Nucleus accumbens (tissue), 56 donors: ENCODE results near the gene SLC12A3.
A peak's percentile ranks its signal among the peaks of the same experiment; 100 is the strongest.

Experiments used
- DNase-seq, 56 donors: peaks; one replicate each; lab custom pipeline; 2025; lab: John Stamatoyannopoulos, UW

The SLC12A3 gene

GRCh38 chr16:56886826-56887225 is 21.8 kb downstream of the SLC12A3 start:
- DNase-seq, result no peak

- DNase-seq, result no peak
Observed at GRCh38 chr16:56888806-56889205, 23.8 kb downstream of the SLC12A3 start.

- DNase-seq, result no peak
Observed at GRCh38 chr16:56889206-56889605, 24.2 kb downstream of the SLC12A3 start.

GRCh38 chr16:56891685-56892084 is 26.7 kb downstream of the SLC12A3 start:
- no peak for DNase-seq

DNA sequence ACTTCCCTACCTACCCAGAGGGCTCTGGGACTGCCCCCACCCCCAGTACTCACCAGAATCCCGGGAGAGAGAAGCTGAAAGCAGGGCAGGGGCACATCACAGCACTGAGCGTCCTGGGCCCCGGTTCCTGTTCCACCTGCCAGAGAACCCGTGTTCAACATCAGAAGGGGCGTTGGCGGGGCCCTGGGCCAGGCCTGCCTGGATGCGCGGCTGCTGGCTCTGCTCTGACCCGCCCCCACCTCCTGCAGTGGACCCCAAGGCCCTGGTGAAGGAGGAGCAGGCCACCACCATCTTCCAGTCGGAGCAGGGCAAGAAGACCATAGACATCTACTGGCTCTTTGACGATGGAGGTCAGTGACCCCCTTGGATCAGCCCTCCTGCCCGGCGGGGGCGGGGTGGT is 27.7 kb downstream of the SLC12A3 start:
- no peak for DNase-seq

GRCh38 chr16:56894331-56894917 is 29.4 kb downstream of the SLC12A3 start:
- no peak for DNase-seq

- DNase-seq, result no peak
Observed at GRCh38 chr16:56895813-56896212, 30.8 kb downstream of the SLC12A3 start.

GRCh38 chr16:56896244-56896643 is 31.2 kb downstream of the SLC12A3 start:
- no peak for DNase-seq

DNA sequence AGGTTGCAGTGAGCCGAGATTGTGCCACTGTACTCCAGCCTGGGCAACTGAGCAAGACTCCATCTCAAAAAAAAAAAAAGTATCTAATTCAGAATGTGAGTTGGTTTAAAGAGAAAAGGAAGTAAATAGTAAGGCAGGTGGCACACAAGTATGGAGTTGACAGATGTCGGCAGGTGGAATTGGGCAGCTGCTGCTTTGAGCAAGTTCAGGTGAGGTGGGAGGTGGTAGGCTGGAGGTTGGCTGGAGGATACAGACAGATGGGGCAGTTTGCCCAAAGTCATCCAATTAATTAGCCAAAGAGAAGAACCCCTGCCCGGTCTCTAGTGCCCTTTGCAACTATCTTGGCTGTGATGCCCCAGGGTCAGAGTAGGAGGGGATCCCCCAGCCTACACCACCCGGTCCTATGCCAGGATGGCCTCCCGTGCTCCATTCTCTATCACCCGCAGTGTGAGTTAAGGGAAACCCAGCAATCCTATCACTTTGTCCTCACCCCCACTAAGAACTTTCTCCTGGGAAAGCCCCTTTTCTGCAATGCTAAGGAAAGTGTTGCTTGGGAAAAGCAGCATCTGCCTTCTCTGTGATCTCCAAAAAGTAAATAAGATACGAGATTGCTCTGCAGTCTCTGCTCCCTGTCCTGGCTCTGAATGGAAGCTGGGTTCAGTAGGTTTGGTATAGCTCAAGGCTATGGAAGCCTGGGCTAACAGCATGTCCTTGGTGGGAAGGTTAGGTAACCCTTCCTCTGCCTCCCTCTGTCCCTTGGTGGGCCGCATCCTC is 32.2 kb downstream of the SLC12A3 start:
- no peak for DNase-seq

GRCh38 chr16:56898847-56899246 is 33.8 kb downstream of the SLC12A3 start:
- no peak for DNase-seq

- DNase-seq, result no peak
Observed at GRCh38 chr16:56903866-56904265, 38.9 kb downstream of the SLC12A3 start.

DNA sequence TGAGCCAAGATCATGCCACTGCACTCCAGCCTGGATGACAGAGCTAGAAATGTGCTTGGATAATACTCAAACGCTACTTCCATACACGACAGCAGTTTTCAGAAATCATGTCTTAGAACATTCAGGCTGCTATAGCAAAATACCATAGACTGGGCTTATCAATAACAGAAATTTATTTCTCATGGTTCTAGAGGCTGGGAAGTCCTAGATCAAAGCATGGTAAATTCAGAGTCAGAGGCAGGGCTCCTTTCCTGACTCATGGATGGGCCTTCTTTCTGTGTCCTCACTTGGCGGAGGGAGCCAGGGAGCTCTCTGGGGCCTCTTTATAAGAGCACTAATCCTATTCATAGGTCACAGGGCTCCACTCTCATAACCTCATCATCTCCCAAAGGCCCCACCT is 42.4 kb downstream of the SLC12A3 start:
- DNase-seq, result no peak

DNA sequence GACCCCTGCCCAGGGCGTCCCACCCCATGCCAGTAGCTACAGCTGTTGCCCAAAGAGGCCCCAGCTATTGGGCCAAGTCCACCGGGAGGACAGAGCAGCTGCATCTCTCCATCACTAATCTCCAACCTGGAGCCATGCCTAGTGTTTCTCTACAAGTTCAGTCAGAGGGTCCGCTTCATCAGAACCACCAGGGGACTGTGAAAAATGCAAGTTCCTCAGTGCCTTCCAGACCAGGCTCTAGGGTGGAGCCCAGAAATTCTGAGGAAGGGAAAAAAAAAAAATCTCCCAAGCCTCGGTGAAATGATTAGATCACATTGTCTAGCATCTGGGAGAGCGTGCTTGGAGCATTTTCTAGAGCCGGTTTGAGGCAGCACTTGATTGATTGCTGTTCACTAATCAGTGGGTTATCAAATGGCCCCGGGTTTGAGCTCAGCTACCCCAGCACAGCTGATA is 44.5 kb downstream of the SLC12A3 start:
- DNase-seq, result no peak

GRCh38 chr16:56910112-56910511 is 45.1 kb downstream of the SLC12A3 start:
- no peak for DNase-seq

GRCh38 chr16:56910654-56911539 is 45.9 kb downstream of the SLC12A3 start:
- peak in 4 of 56 donors; percentile 2 to 26 (median 5) for DNase-seq

- DNase-seq, result peak in 19 of 56 donors; percentile 3 to 48 (median 18)
Observed at GRCh38 chr16:56911771-56912571, 47.0 kb downstream of the SLC12A3 start.

- no peak for DNase-seq
Observed at GRCh38 chr16:56912746-56913708, 48.0 kb downstream of the SLC12A3 start.

GRCh38 chr16:56914896-56915295 is 49.9 kb downstream of the SLC12A3 start:
- DNase-seq, result no peak
